Measurements from ENCODE around the gene LRRC32.

- TF ChIP-seq BRF1 (IDR thresholded peaks at IDR 0.05; ENCODE audit: borderline replicate concordance, extremely low read depth, insufficient read length) (no peak), CTCF (IDR thresholded peaks at IDR 0.05 in 2 of 3, conservative IDR thresholded peaks at IDR 0.05 in 1 of 3; ENCODE audit: insufficient read depth in 2 of 3, low read depth in 1 of 3, low read length in 3 of 3) (no peak), NFRKB (IDR thresholded peaks at IDR 0.05; ENCODE audit: low read depth) (no peak), MITF (IDR thresholded peaks at IDR 0.05) (no peak), ELK1 (CRISPR knock-in tag; IDR thresholded peaks at IDR 0.05) (no peak), ASH1L (IDR thresholded peaks at IDR 0.05; ENCODE audit: borderline replicate concordance, low read depth, partially characterized antibody) (no peak), TAF1 (IDR thresholded peaks at IDR 0.05; ENCODE audit: control insufficient read depth, extremely low read depth, insufficient read depth, low read length, severe bottlenecking) (no peak), ZBTB49 (CRISPR knock-in tag; IDR thresholded peaks at IDR 0.05; ENCODE audit: borderline replicate concordance) (no peak)
Observed at GRCh38 chr11:76632492-76632891, 38.1 kb downstream of the LRRC32 start.
